AG10803 (cell line): Measurements from ENCODE around the gene UNC5C.

ENCODE experiments used
- DNase-seq: peaks from one replicate; pipeline ENCODE4 v3.0.0; 2010; ENCODE audit warnings: low read depth
- H3K4me3 ChIP-seq: 2 replicates; pipeline ENCODE4 v1.5.1; 2011; ENCODE audit warnings: mild to moderate bottlenecking, low read length, control low read depth
- TF ChIP-seq, protein P1 (sequence below): conservative IDR thresholded peaks from 2 replicates; pipeline ENCODE4 v1.5.1; 2011; ENCODE audit warnings: mild to moderate bottlenecking, low read length, control low read depth, inconsistent platforms

The UNC5C gene

DNA sequence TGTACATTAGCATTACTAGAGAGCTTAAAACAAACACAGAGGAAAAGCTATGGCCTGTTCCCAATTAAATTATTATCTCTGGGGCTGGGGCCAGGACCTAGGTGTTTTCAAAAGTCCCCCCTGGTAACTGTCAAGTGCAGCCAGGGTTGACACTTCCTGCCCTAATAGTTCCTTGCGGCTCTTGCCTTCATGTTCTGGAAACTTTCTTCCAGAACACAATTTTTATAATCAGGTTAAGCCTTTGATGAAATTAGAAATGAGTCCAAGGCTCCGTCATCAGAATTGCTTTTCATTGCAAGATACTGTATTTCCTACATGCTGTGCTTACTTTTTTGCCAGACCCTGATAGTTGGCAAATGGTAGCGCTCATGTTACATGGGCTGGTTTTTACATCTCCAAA is 229.6 kb downstream of the UNC5C start:
- no peak overlapping the region for H3K4me3 ChIP-seq
- TF ChIP-seq, protein P1, sequence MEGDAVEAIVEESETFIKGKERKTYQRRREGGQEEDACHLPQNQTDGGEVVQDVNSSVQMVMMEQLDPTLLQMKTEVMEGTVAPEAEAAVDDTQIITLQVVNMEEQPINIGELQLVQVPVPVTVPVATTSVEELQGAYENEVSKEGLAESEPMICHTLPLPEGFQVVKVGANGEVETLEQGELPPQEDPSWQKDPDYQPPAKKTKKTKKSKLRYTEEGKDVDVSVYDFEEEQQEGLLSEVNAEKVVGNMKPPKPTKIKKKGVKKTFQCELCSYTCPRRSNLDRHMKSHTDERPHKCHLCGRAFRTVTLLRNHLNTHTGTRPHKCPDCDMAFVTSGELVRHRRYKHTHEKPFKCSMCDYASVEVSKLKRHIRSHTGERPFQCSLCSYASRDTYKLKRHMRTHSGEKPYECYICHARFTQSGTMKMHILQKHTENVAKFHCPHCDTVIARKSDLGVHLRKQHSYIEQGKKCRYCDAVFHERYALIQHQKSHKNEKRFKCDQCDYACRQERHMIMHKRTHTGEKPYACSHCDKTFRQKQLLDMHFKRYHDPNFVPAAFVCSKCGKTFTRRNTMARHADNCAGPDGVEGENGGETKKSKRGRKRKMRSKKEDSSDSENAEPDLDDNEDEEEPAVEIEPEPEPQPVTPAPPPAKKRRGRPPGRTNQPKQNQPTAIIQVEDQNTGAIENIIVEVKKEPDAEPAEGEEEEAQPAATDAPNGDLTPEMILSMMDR = no peak
- no peak for DNase-seq

DNA sequence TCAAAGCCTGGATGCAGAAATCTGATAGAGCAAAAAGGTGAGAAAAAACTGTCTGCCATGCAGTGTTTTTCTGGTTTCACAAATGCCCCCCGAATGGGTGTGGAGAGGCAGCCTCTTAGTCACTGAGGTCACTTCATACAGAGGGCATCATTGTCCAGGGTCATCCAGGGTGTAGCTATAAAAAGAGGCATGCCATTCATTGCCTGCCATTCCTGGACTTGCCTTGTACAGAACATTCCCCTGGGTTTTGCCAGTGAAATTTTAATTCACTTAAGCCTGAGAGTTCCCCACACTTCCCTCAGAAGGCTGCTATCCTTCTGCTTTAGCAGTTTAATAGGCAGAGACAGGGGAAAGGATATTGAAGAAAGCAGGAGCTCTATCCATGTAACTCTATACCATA is 230.3 kb downstream of the UNC5C start:
- no peak for DNase-seq
- TF ChIP-seq, protein P1 = no peak
- H3K4me3 ChIP-seq = no peak overlapping the region

DNA sequence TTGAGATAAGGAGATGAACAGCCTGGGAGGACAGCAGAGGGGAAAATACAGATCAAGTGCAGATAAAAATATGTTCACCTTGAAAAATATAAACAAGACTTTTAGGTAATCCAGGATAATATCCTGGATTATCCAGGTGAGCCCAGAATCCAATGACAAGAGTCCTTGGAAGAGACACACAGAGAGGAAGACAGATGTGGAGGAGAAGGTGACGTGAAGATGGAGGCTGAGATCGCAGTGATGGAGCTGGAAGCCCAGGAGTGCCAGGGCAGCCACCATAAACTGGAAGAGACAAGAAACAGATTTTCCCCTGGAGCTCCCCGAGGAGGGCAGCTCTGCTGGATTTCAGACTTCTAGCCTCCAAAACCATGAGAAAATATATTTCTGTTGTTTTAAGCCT is 230.7 kb downstream of the UNC5C start:
- TF ChIP-seq, protein P1 = no peak
- DNase-seq = no peak
- H3K4me3 ChIP-seq = no peak overlapping the region

DNA sequence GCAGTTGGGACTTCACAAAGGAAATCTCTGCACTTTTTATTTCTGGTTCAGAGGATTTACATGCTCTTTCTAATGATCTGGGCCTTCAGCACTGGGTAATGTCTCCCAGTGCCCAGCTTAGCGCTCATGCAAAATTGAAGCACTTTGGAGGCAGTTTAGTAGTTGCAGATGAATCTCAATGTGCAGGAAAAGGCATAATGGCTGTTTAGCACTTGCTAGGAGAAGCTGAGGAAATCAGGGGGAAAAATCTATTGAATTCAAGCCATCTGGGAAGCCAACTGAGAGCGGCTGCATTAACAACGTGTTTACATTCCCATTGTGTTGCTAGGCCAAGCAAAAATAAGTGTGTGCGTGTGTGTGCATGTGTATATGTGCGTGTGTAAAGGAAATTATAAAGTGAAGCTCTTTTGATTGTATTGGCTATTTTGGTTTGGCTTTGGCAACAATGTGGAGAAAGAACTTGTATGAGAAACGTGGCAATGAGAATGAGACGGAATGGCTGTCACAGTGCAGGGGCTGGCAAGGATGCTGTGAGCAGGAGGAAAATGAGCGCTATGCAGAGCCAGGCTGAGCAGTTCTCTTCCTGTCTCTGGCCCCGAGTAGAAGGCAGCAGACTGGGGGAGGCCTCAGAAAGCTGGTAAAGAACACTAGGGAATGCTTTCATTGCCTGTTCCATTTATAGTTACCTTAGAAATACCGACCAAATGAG is 231.5 kb downstream of the UNC5C start:
- no peak for DNase-seq
- H3K4me3 ChIP-seq = no peak overlapping the region
- TF ChIP-seq, protein P1 = no peak

DNA sequence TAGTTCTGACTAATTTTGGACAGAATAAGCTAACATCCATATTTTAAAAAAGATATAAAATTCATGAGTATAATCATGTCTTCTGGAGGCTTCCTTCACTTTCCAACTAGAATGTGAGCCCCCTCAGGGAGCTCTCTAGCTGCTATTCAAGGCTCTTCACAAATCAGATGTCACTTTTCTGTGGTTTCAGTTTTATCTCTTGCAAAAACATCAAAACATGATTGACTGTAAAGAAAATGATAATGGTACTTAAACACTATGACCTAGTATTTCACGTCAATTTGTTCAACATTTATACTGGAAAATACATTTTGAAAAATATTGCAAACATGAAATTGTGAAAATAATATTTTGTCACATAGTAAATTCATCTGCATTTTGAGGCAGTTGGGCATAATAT is 234.2 kb downstream of the UNC5C start:
- no peak overlapping the region for H3K4me3 ChIP-seq
- TF ChIP-seq, protein P1 = no peak

DNA sequence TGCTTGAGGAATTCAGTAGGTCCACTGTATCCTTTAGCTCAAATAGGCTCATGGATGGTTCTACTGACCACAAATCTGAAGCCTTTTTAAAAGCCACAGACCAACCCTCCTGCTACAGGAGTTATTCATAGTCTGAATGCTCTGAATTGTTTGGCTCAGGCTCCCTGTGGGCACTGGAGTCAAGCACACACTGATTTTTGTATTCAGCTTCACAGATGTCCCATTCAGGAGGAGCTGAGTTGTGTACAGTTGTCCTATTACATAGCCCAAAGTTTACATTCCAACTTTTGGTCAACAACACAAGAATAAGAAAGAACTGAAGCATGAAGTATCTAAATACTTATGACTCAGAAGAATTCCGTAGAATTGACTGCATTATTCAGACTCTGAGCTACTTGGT is 243.9 kb downstream of the UNC5C start:
- TF ChIP-seq, protein P1 = no peak
- DNase-seq = peak; percentile 39
- no peak overlapping the region for H3K4me3 ChIP-seq

More for the DNA sequence above, 234.2 kb downstream of the UNC5C start:
- no peak for DNase-seq

DNA sequence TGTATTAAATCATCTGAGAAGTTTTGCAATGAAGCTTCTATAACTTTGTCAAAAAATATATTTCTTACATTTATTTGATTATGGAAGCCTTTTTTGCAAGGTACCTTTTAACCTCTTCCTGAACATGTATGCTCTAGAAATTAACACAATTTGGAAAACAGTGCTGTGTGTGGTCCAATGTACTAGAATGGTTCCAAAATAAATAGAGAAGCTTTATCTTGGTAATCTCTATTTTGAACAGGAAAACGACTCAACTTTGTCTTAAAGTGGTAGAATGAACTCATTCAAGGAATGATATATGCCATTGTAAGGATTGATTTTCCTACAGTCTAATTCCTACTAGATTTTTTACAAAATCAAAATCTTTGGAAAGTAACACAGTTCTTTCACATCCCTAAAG is 248.5 kb downstream of the UNC5C start:
- DNase-seq = no peak
- H3K4me3 ChIP-seq = no peak overlapping the region
- TF ChIP-seq, protein P1 = no peak
